ENCODE results near the gene ZNF773.

Gene ZNF773

GRCh38 chr19:57537953-57538547 is 38.3 kb downstream of the ZNF773 start:
- TF ChIP-seq, protein P1, sequence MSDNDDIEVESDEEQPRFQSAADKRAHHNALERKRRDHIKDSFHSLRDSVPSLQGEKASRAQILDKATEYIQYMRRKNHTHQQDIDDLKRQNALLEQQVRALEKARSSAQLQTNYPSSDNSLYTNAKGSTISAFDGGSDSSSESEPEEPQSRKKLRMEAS (IDR thresholded peaks at IDR 0.05) = no peak

GRCh38 chr19:57546513-57546912 is 46.8 kb downstream of the ZNF773 start:
- no peak for TF ChIP-seq FOXM1 (IDR thresholded peaks at IDR 0.05; ENCODE audit: borderline replicate concordance, low read depth)

GRCh38 chr19:57552432-57552831 is 52.7 kb downstream of the ZNF773 start:
- no peak for TF ChIP-seq YY1 (IDR thresholded peaks at IDR 0.05; ENCODE audit: low read depth)
- TF ChIP-seq CEBPB (IDR thresholded peaks at IDR 0.05) = no peak
- TF ChIP-seq REST (IDR thresholded peaks at IDR 0.05; ENCODE audit: low read depth) = no peak
- no peak for TF ChIP-seq TAF1 (IDR thresholded peaks at IDR 0.05; ENCODE audit: low read depth)
- TF ChIP-seq TEAD4 (IDR thresholded peaks at IDR 0.05) = no peak
- TF ChIP-seq FOXM1 (IDR thresholded peaks at IDR 0.05; ENCODE audit: borderline replicate concordance, low read depth) = no peak
- no peak for TF ChIP-seq TCF12 (IDR thresholded peaks at IDR 0.05; ENCODE audit: low read depth)
- TF ChIP-seq, protein P1 (IDR thresholded peaks at IDR 0.05) = no peak
- no peak for TF ChIP-seq USF1 (IDR thresholded peaks at IDR 0.05)
- no peak for TF ChIP-seq RAD21 (IDR thresholded peaks at IDR 0.05; ENCODE audit: low read depth)
- no peak for TF ChIP-seq ZBTB7A (IDR thresholded peaks at IDR 0.05; ENCODE audit: low read depth)
- TF ChIP-seq EP300 (IDR thresholded peaks at IDR 0.05; ENCODE audit: borderline replicate concordance) = no peak
- no peak for TF ChIP-seq CREB1 (IDR thresholded peaks at IDR 0.05; ENCODE audit: low read depth)
- TF ChIP-seq EGR1 (IDR thresholded peaks at IDR 0.05) = no peak
- TF ChIP-seq NFIC (IDR thresholded peaks at IDR 0.05) = no peak

DNA sequence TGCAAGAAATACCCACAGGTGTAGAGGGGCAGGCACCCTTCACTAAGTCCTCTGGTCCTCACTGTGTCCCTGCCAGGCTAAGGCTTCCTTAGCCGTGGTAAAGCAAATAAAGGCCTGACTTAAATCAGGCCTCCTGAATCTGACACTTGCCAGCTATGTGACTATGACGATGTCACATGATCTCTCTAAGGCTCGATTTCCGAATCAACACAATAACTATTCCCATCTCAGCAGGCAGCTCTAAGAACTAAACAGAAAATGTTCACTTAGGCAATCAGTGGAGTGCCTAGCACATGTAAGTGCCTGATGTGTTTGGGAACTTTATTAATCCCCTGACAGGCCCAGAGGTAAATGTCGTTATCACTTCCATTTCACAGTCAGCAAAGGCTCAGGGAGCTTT is 57.9 kb downstream of the ZNF773 start:
- TF ChIP-seq CREB1 (IDR thresholded peaks at IDR 0.05; ENCODE audit: low read depth) = no peak
